Caco-2 (cell line): ENCODE data around the gene TEX35. TPM values are rescaled to one million over a fixed set of nuclear protein-coding genes. Genes with fewer than 3 reads are reported as not detected.
A peak's percentile ranks its signal among the peaks of the same experiment; 100 is the strongest.

ENCODE experiments used
- BruUV-seq: library from RNA; stranded (reverse); fragments of 400-500 nt; replicated peaks from 2 replicates; lab custom pipeline; 2021; lab: Mats Ljungman, UMichigan
- CTCF ChIA-PET: fragments of 300-600 bp; sonication (Branson Sonifier 250); formaldehyde crosslinking; loops from one replicate; lab custom pipeline; 2022; ENCODE audit warnings: antibody characterized with exemption; lab: Charles Lee
- POLR2A ChIA-PET: fragments of 300-600 bp; sonication (Branson Sonifier 250); formaldehyde crosslinking; loops from one replicate; lab custom pipeline; 2022; ENCODE audit warnings: antibody characterized with exemption; lab: Charles Lee
- DNase-seq, 2 experiments: peaks; one replicate each; pipeline versions ENCODE4 v3.0.0 to v3.0.0-alpha.2; 2020 to 2022
- H3K27me3 ChIP-seq: replicated peaks from 2 replicates; pipeline ENCODE4 v1.6.0; 2011; ENCODE audit warnings: low read length; ENCODE audit not compliant: control insufficient read depth, insufficient read depth
- H3K36me3 ChIP-seq: 2 replicates; pipeline ENCODE4 v1.5.1; 2011; ENCODE audit warnings: low read length; ENCODE audit not compliant: control insufficient read depth, insufficient read depth
- H3K4me1 ChIP-seq: fragments of 250-450 bp; sonication (Bioruptor Pico); 2 replicates; pipeline ENCODE4 v1.5.1; 2020; ENCODE audit warnings: mild to moderate bottlenecking
- H3K4me3 ChIP-seq: 2 replicates; pipeline ENCODE4 v1.5.1; 2011; ENCODE audit warnings: low read depth, mild to moderate bottlenecking, control low read depth, low read length
- H3K9me3 ChIP-seq: fragments of 250-450 bp; sonication (Bioruptor Pico); 2 replicates; pipeline ENCODE4 v1.5.1; 2020; ENCODE audit warnings: mild to moderate bottlenecking, moderate library complexity
- H3K27ac Mint-ChIP-seq: one replicate; pipeline ENCODE4 v1.8.0; 2022; ENCODE audit warnings: mixed read lengths; ENCODE audit not compliant: unreplicated experiment
- H3K27me3 Mint-ChIP-seq: one replicate; pipeline ENCODE4 v1.8.0; 2022; ENCODE audit warnings: mixed read lengths; ENCODE audit not compliant: insufficient read depth, unreplicated experiment
- H3K36me3 Mint-ChIP-seq: one replicate; pipeline ENCODE4 v1.8.0; 2022; ENCODE audit warnings: mild to moderate bottlenecking, mixed read lengths; ENCODE audit not compliant: insufficient read depth, unreplicated experiment
- H3K4me1 Mint-ChIP-seq: one replicate; pipeline ENCODE4 v1.8.0; 2022; ENCODE audit warnings: low read depth, mixed read lengths; ENCODE audit not compliant: unreplicated experiment
- H3K4me3 Mint-ChIP-seq: one replicate; pipeline ENCODE4 v1.8.0; 2022; ENCODE audit warnings: mild to moderate bottlenecking, moderate library complexity, mixed read lengths; ENCODE audit not compliant: unreplicated experiment
- H3K9me3 Mint-ChIP-seq: one replicate; pipeline ENCODE4 v1.8.0; 2022; ENCODE audit warnings: mixed read lengths; ENCODE audit not compliant: unreplicated experiment
- intact Hi-C: fragments of 100-400 bp; cut with micrococcal nuclease; formaldehyde crosslinking; loops from one replicate; pipeline ENCODE4 v1.10.0; 2022; ENCODE audit not compliant: unreplicated experiment
- total RNA-seq: library from RNA; stranded (reverse); gene quantifications from 2 replicates; pipeline ENCODE4 v1.2.3, GENCODE V29; 2022
- TF ChIP-seq, protein P1 (sequence below), 2 experiments: fragments of 200-600 bp in 1 of 2; IDR thresholded peaks; 1 replicate in 1 of 2; 2 replicates in 1 of 2; pipeline versions ENCODE4 v1.5.1 to v1.8.0; 2011 to 2022; ENCODE audit warnings: antibody characterized with exemption in 1 of 2, control low read depth in 1 of 2, inconsistent platforms in 1 of 2, low read depth in 1 of 2, low read length in 1 of 2, mild to moderate bottlenecking in 1 of 2, moderate library complexity in 1 of 2; ENCODE audit not compliant: insufficient read depth in 1 of 2, severe bottlenecking in 1 of 2, unreplicated experiment in 1 of 2

The TEX35 gene
- total RNA-seq, 1 experiment from 2014 or later, result not detected

DNA sequence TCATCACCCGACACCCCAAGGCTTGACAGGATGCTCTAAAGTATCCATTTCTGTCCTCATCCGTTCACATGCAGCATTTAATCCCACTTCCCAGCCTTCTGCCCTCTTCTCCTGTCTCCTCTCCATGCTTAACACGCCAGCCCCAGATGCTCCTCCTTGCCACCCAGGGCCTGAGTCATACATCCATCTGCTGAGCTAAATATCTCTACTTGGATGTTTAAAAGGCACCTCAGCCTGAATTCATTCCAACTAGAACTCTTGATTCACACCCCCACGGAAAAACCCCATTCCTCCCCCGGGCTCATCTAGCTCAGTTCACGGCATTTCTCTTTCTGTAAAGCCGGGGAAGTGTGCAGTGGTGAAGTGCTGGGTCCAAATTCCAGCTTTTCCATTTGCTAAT is 27.7 kb downstream of the TEX35 start:
- Mint-ChIP-seq H3K27ac (no peak overlapping the region), H3K9me3 (no peaks in the 10 kb centered on the region), H3K27me3 (no peaks in the 10 kb centered on the region), H3K4me1 (peaks cover 23% of the 10 kb centered on the region), H3K4me3 (no peak overlapping the region), H3K36me3 (peaks cover 9% of the 10 kb centered on the region)
- DNase-seq, result no peak
- Histone ChIP-seq H3K9me3 (no peaks in the 10 kb centered on the region), H3K27me3 (no peaks in the 10 kb centered on the region), H3K36me3 (no peaks in the 10 kb centered on the region; the same call in 1 of the 2 replicates), H3K4me3 (no peak overlapping the region), H3K4me1 (peaks cover 39% of the 10 kb centered on the region)
- BruUV-seq, result no TSS peak
- CTCF ChIA-PET, result interaction anchor here (1.3 kb wide), 1 partner anchor 462 kb away, joined by 5 read pairs; no protein-coding TSS in a partner anchor
- intact Hi-C loops, result loop anchor here (5.0 to 10.0 kb wide), 3 partner anchors 72 to 347 kb away; no protein-coding TSS in a partner anchor
- TF ChIP-seq, protein P1, sequence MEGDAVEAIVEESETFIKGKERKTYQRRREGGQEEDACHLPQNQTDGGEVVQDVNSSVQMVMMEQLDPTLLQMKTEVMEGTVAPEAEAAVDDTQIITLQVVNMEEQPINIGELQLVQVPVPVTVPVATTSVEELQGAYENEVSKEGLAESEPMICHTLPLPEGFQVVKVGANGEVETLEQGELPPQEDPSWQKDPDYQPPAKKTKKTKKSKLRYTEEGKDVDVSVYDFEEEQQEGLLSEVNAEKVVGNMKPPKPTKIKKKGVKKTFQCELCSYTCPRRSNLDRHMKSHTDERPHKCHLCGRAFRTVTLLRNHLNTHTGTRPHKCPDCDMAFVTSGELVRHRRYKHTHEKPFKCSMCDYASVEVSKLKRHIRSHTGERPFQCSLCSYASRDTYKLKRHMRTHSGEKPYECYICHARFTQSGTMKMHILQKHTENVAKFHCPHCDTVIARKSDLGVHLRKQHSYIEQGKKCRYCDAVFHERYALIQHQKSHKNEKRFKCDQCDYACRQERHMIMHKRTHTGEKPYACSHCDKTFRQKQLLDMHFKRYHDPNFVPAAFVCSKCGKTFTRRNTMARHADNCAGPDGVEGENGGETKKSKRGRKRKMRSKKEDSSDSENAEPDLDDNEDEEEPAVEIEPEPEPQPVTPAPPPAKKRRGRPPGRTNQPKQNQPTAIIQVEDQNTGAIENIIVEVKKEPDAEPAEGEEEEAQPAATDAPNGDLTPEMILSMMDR (IDR thresholded peaks at IDR 0.05; ENCODE audit: insufficient read depth in 1 of 2, low read depth in 1 of 2, low read length in 1 of 2, severe bottlenecking in 1 of 2, unreplicated experiment in 1 of 2), result no peak
- POLR2A ChIA-PET, result no interaction called here

DNA sequence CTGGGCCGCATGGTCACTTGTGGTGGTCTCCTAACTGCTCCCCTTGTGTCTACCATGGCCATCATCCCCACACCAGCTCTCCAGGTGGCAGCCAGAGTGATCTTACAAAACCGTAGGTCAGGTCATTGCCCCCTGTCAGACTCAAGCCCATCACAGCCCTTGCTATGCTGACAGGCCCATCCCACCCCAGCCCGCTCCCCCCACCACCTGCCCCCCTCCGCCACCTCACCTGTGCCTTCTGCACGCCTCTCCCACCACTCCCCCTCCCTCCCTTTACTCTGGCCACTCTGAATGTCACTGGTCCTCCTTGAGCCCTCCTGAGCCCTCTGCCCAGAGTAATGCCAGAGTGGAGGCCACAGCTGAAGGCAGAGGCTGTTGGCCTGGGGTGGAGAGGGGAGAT is 28.5 kb downstream of the TEX35 start:
- Mint-ChIP-seq H3K4me3 (peak overlapping the region; percentile 90), H3K27ac (peak overlapping the region; percentile 91), H3K27me3 (no peaks in the 10 kb centered on the region), H3K9me3 (no peaks in the 10 kb centered on the region), H3K36me3 (peaks cover 9% of the 10 kb centered on the region), H3K4me1 (peaks cover 23% of the 10 kb centered on the region)
- intact Hi-C loops, result loop anchor here (5.0 to 10.0 kb wide), 3 partner anchors 71 to 346 kb away; no protein-coding TSS in a partner anchor
- Histone ChIP-seq H3K36me3 (no peaks in the 10 kb centered on the region; the same call in 1 of the 2 replicates), H3K4me3 (no peak overlapping the region; the same call in 1 of the 2 replicates), H3K4me1 (peaks cover 35% of the 10 kb centered on the region), H3K9me3 (no peaks in the 10 kb centered on the region), H3K27me3 (no peaks in the 10 kb centered on the region)
- POLR2A ChIA-PET, result no interaction called here
- CTCF ChIA-PET, result interaction anchor here (1.3 kb wide), 1 partner anchor 461 kb away, joined by 5 read pairs; no protein-coding TSS in a partner anchor
- no TSS peak for BruUV-seq
- TF ChIP-seq, protein P1 (IDR thresholded peaks at IDR 0.05; ENCODE audit: insufficient read depth in 1 of 2, low read depth in 1 of 2, low read length in 1 of 2, severe bottlenecking in 1 of 2, unreplicated experiment in 1 of 2), result no peak
- no peak for DNase-seq

DNA sequence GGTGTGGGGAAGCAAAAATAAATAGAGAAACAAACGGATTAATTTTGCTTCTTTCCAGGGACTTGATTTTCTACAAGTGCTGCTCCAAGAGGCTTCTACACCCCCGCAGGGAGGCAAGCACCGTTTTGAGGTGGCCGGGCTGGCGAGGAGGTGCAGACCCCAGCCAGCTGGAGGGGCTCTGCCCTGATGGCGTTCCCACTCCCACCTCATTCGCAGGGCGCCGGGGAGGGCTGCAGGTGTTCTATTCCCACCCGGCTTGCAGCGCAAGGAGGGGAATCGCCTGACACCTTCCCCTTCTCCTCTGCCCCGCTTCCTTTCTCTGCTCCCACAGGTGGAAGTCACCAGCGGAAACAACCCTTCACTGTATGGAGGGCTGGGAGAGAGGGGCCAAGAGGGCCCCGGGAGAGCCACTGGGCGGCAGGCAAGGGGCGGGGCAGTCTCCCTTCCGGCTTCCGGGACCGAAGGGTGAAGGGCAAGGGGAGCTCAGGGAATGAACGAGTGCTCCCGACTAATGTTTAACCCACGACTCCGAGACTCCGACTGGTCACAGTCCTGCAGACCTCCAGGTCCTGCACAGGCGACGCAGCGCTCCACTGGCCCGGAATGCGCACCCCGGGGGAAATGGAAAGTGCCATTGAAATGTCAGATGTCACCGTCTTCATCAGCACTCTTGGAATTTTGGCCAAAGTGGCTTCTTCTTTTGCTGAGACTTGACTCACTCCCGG is 29.1 kb downstream of the TEX35 start:
- Mint-ChIP-seq H3K4me1 (peaks cover 18% of the 10 kb centered on the region), H3K36me3 (peaks cover 9% of the 10 kb centered on the region), H3K4me3 (peak overlapping the region; percentile 90), H3K27me3 (no peaks in the 10 kb centered on the region), H3K27ac (peak overlapping the region; percentile 91), H3K9me3 (no peaks in the 10 kb centered on the region)
- TF ChIP-seq, protein P1 (IDR thresholded peaks at IDR 0.05; ENCODE audit: insufficient read depth in 1 of 2, low read depth in 1 of 2, low read length in 1 of 2, severe bottlenecking in 1 of 2, unreplicated experiment in 1 of 2), result peak in 1 of 2 experiments; percentile 20
- no TSS peak for BruUV-seq
- Histone ChIP-seq H3K4me3 (peak overlapping the region; percentile 72), H3K9me3 (no peaks in the 10 kb centered on the region), H3K27me3 (no peaks in the 10 kb centered on the region), H3K4me1 (peaks cover 29% of the 10 kb centered on the region), H3K36me3 (no peaks in the 10 kb centered on the region; the same call in 1 of the 2 replicates)
- ChIA-PET POLR2A (interaction anchor here (0.9 kb wide), 1 partner anchor 184 kb away, joined by 5 read pairs; no protein-coding TSS in a partner anchor), CTCF (interaction anchor here (0.6 to 2.7 kb wide), 10 partner anchors 9 to 695 kb away, joined by 3 to 45 read pairs (median 6); partner anchors contain the start of gene RALGPS2)
- DNase-seq, result peak; percentile 81 to 89
- intact Hi-C loops, result loop anchor here (1.0 to 10.0 kb wide), 7 partner anchors 9 to 541 kb away; partner anchors contain the start of gene TOR3A
